H9 (cell line): ENCODE data around the gene CDC25B. TPM values are rescaled to one million over a fixed set of nuclear protein-coding genes. Genes with fewer than 3 reads are reported as not detected.

Experiments used
- DNase-seq: peaks from one replicate; pipeline ENCODE4 v3.0.0-alpha.2; 2017
- H2AFZ ChIP-seq: one replicate; pipeline ENCODE4 v1.6.1; 2013; ENCODE audit warnings: mild to moderate bottlenecking, low read length, control low read depth, moderate library complexity
- H2AK5ac ChIP-seq: 2 replicates; pipeline ENCODE4 v1.6.1; 2013; ENCODE audit warnings: low read length, control low read depth, mixed read lengths; ENCODE audit not compliant: insufficient read length
- H2BK120ac ChIP-seq: one replicate; pipeline ENCODE4 v1.6.1; 2013; ENCODE audit warnings: low read depth, mild to moderate bottlenecking, low read length, control low read depth, inconsistent platforms; ENCODE audit not compliant: poor library complexity, severe bottlenecking
- H2BK12ac ChIP-seq: 2 replicates; pipeline ENCODE4 v1.6.1; 2013; ENCODE audit warnings: low read length, control low read depth, mixed read lengths, low read depth; ENCODE audit not compliant: insufficient read length
- H2BK15ac ChIP-seq: 2 replicates; pipeline ENCODE4 v1.6.1; 2013; ENCODE audit warnings: low read depth, low read length, control low read depth
- H2BK20ac ChIP-seq: one replicate; pipeline ENCODE4 v1.6.1; 2013; ENCODE audit warnings: low read depth, mild to moderate bottlenecking, low read length, control low read depth, inconsistent platforms; ENCODE audit not compliant: poor library complexity, severe bottlenecking
- H2BK5ac ChIP-seq: 2 replicates; pipeline ENCODE4 v1.6.1; 2013; ENCODE audit warnings: low read length, control low read depth, mixed read lengths; ENCODE audit not compliant: insufficient read length
- H3K14ac ChIP-seq: 2 replicates; pipeline ENCODE4 v1.6.1; 2013; ENCODE audit warnings: low read length, control low read depth; ENCODE audit not compliant: insufficient read depth
- H3K18ac ChIP-seq: 2 replicates; pipeline ENCODE4 v1.6.1; 2013; ENCODE audit warnings: low read depth, mild to moderate bottlenecking, mixed read lengths, low read length, control low read depth; ENCODE audit not compliant: insufficient read length
- H3K23ac ChIP-seq: 2 replicates; pipeline ENCODE4 v1.6.1; 2013; ENCODE audit warnings: low read length, control low read depth, mixed read lengths, low read depth; ENCODE audit not compliant: insufficient read length
- H3K23me2 ChIP-seq: 2 replicates; pipeline ENCODE4 v1.6.1; 2013; ENCODE audit warnings: low read depth, mild to moderate bottlenecking, mixed read lengths, low read length, control low read depth; ENCODE audit not compliant: insufficient read length, poor library complexity, severe bottlenecking
- H3K27ac ChIP-seq: 2 replicates; pipeline ENCODE4 v1.5.1; 2013; ENCODE audit warnings: low read length, control low read depth, mixed read lengths, low read depth; ENCODE audit not compliant: insufficient read length
- H3K27me3 ChIP-seq: 2 replicates; pipeline ENCODE4 v1.6.1; 2013; ENCODE audit warnings: low read length, control low read depth, inconsistent platforms; ENCODE audit not compliant: insufficient read depth
- H3K4ac ChIP-seq: 2 replicates; pipeline ENCODE4 v1.6.1; 2013; ENCODE audit warnings: low read depth, mild to moderate bottlenecking, control low read depth, inconsistent platforms, low read length, moderate library complexity
- H3K4me1 ChIP-seq: 2 replicates; pipeline ENCODE4 v1.6.1; 2013; ENCODE audit warnings: low read length, control low read depth, inconsistent platforms; ENCODE audit not compliant: insufficient read depth
- H3K4me2 ChIP-seq: 2 replicates; pipeline ENCODE4 v1.6.1; 2013; ENCODE audit warnings: low read length, control low read depth, mixed read lengths; ENCODE audit not compliant: insufficient read length, insufficient read depth
- H3K56ac ChIP-seq: 2 replicates; pipeline ENCODE4 v1.6.1; 2013; ENCODE audit warnings: low read depth, mild to moderate bottlenecking, mixed read lengths, low read length, control low read depth; ENCODE audit not compliant: insufficient read length
- H3K79me1 ChIP-seq: 2 replicates; pipeline ENCODE4 v1.6.1; 2013; ENCODE audit warnings: low read depth, mild to moderate bottlenecking, moderate library complexity, low read length, control low read depth, inconsistent platforms; ENCODE audit not compliant: insufficient read depth, poor library complexity, severe bottlenecking
- H3K79me2 ChIP-seq: 2 replicates; pipeline ENCODE4 v1.6.1; 2013; ENCODE audit warnings: low read length, control low read depth, inconsistent platforms; ENCODE audit not compliant: insufficient read depth
- H3K9ac ChIP-seq: 2 replicates; pipeline ENCODE4 v1.6.1; 2013; ENCODE audit warnings: low read length, control low read depth, mixed read lengths; ENCODE audit not compliant: insufficient read length; ENCODE audit errors: extremely low read depth
- H3K9me3 ChIP-seq: one replicate; pipeline ENCODE4 v1.6.1; 2013; ENCODE audit warnings: low read depth, low read length, inconsistent platforms; ENCODE audit not compliant: control insufficient read depth
- H3T11ph ChIP-seq: one replicate; pipeline ENCODE4 v1.6.1; 2013; ENCODE audit warnings: mild to moderate bottlenecking, low read length, control low read depth, inconsistent platforms
- H4K20me1 ChIP-seq: one replicate; pipeline ENCODE4 v1.6.1; 2013; ENCODE audit not compliant: control insufficient read depth, insufficient read length, insufficient read depth
- H4K5ac ChIP-seq: 2 replicates; pipeline ENCODE4 v1.6.1; 2013; ENCODE audit warnings: low read depth, mild to moderate bottlenecking, mixed read lengths, low read length, control low read depth; ENCODE audit not compliant: insufficient read length
- H4K8ac ChIP-seq: replicated peaks from 2 replicates; pipeline ENCODE4 v1.6.1; 2013; ENCODE audit warnings: low read length, control low read depth, mixed read lengths, low read depth; ENCODE audit not compliant: insufficient read length
- H4K91ac ChIP-seq: 2 replicates; pipeline ENCODE4 v1.6.1; 2013; ENCODE audit warnings: low read depth, mild to moderate bottlenecking, moderate library complexity, mixed read lengths, low read length, control low read depth; ENCODE audit not compliant: insufficient read length
- H3K27ac Mint-ChIP-seq, 3 experiments: 2 replicates in 2 of 3; 3 replicates in 1 of 3; pipeline ENCODE4 v1.8.0; 2020 to 2021; ENCODE audit warnings: mixed read lengths in 3 of 3, mild to moderate bottlenecking in 1 of 3, moderate library complexity in 1 of 3
- H3K27me3 Mint-ChIP-seq: 2 replicates; pipeline ENCODE4 v1.8.0; 2021; ENCODE audit warnings: low read depth, mild to moderate bottlenecking, moderate library complexity, mixed read lengths
- H3K36me3 Mint-ChIP-seq, 3 experiments: 2 replicates in 2 of 3; 3 replicates in 1 of 3; pipeline ENCODE4 v1.8.0; 2020 to 2021; ENCODE audit warnings: low read depth in 3 of 3, mixed read lengths in 3 of 3; ENCODE audit not compliant: insufficient read depth in 1 of 3
- H3K4me1 Mint-ChIP-seq, 2 experiments: 2 replicates each; pipeline ENCODE4 v1.8.0; 2020; ENCODE audit warnings: mixed read lengths in 2 of 2
- H3K4me3 Mint-ChIP-seq, 2 experiments: 2 replicates in 1 of 2; 3 replicates in 1 of 2; pipeline ENCODE4 v1.8.0; 2020 to 2021; ENCODE audit warnings: mild to moderate bottlenecking in 2 of 2, mixed read lengths in 2 of 2, moderate library complexity in 1 of 2
- H3K9me3 Mint-ChIP-seq, 2 experiments: 2 replicates in 1 of 2; 3 replicates in 1 of 2; pipeline ENCODE4 v1.8.0; 2020; ENCODE audit warnings: mild to moderate bottlenecking in 2 of 2, mixed read lengths in 2 of 2, moderate library complexity in 1 of 2
- CTCF ChIP-seq: fragments of 200-600 bp; sonication (generic); conservative IDR thresholded peaks from 3 replicates; pipeline ENCODE4 v1.8.0; 2021; ENCODE audit warnings: antibody characterized with exemption, mild to moderate bottlenecking
- WGBS: extraction: QIAGEN DNeasy Blood & Tissue Kit; methylation state at CpG from one replicate; pipeline ENCODE4 v1.1.7; 2013; ENCODE audit warnings: missing lambda C conversion rate, low lambda C conversion rate, mixed read lengths; ENCODE audit not compliant: insufficient read length; ENCODE audit errors: extremely low coverage; 5-methylcytosine and 5-hydroxymethylcytosine counted together
- total RNA-seq: library from RNA; stranded (reverse); gene quantifications from 2 replicates; pipeline ENCODE4 v1.2.1, GENCODE V29; 2021

CDC25B gene
- total RNA-seq, 1 experiment from 2014 or later, result 24.0 TPM

DNA sequence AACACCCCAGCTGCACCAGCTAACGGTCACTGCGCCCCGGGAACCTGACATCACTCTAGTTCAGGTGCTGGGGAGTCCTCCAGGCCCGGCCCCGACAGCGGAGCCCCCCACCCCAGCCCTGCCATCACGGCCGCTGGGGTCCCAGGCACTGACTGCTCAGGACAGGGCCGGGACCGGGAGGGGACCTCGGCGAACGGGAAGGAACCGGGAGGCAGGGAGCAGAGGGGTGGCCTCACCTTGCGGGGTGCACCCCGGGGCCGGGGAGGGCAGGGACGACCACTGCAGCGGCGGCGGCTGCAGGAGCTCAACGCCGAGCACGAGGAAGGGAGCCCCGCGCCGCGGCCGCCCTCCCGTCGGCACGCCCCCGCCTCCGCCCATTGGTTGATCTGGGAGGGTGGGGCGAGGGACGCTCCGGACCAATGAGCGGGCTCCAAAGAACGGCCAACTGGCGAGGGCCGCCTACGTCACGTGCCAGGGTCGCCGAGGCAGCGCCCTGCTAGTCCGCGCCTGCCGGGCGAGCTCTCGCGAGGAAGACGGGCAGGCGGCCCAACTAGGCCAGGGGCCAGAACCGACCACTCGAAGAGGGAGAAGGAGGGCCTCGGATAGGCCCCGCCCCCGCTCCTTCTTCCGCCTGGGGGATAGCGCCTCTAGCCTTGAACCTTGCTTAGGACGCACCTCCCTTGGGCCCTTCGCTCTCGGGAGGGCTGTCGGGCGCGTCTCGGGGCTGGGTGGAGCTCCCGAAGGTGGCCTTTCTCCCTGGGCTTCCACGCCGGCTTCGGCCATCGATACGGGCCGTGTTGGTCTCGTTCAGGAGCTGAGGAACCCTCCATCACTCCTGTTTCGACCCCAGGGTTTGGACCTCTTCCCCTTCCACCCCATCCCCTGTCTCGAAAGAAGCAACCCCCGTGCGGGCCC lies 28.4 kb upstream of the CDC25B start, which contains the start of gene ADISSP:
ADISSP (minus strand) TSS at position 327 of the 915 bp plus-strand sequence. CDS start 7,653 bp downstream, outside the sequence.
- Histone ChIP-seq H3K23me2 (peaks cover 20% of the 10 kb centered on the region), H2BK12ac (no peak within 1 kb of the TSS), H3K18ac (no peak within 1 kb of the TSS), H4K91ac (no peak within 1 kb of the TSS), H3K9ac (peak within 1 kb of the TSS; percentile 65), H2BK20ac (no peak within 1 kb of the TSS), H2AFZ (no peak within 1 kb of the TSS), H4K8ac (no peak within 1 kb of the TSS), H2BK15ac (no peak within 1 kb of the TSS), H3K56ac (no peak within 1 kb of the TSS), H3K14ac (peak within 1 kb of the TSS; percentile 70), H4K20me1 (no peaks in the 10 kb centered on the region), H4K5ac (no peak within 1 kb of the TSS), H3K4ac (no peak within 1 kb of the TSS), H3K4me1 (no peaks in the 10 kb centered on the region), H3K79me1 (no peaks in the 10 kb centered on the region), H3K9me3 (no peaks in the 10 kb centered on the region), H2BK120ac (no peak within 1 kb of the TSS), H2AK5ac (no peak within 1 kb of the TSS), H3T11ph (no peak within 1 kb of the TSS), H3K27ac (no peak within 1 kb of the TSS), H3K4me2 (peak within 1 kb of the TSS; percentile 85), H3K27me3 (no peaks in the 10 kb centered on the region), H3K79me2 (no peaks in the 10 kb centered on the region), H2BK5ac (no peak within 1 kb of the TSS), H3K23ac (no peak within 1 kb of the TSS)
- peak; percentile 29; the same call in 2 of the 3 replicates for TF ChIP-seq CTCF
- no peaks in the 10 kb centered on the region; a peak in 1 of 5 replicates for H3K9me3 Mint-ChIP-seq
- H3K27me3 Mint-ChIP-seq, result peaks cover 19% of the 10 kb centered on the region
- peak; percentile 99 for DNase-seq
- peak within 1 kb of the TSS; percentile 91 to 97 for H3K4me3 Mint-ChIP-seq
- peaks cover 16 to 18% of the 10 kb centered on the region in 2 experiments for H3K4me1 Mint-ChIP-seq
- WGBS, result no CpG with 5 or more reads among the region's 80 CpGs
- peaks cover 0 to 4% (median 3%) of the 10 kb centered on the region in 3 experiments; a peak in 3 of 7 replicates for H3K36me3 Mint-ChIP-seq
- peak within 1 kb of the TSS; percentile 91 to 97 (median 91); a peak in 5 of 7 replicates for H3K27ac Mint-ChIP-seq
